HAP-1 (cell line): ENCODE results near the gene HORMAD1.
"Not testable (repeated sequence)": the region's sequence is repeated elsewhere in the genome, so short reads cannot be mapped to it uniquely, and the experiment has no call there.

Source experiments
- DNase-seq, 2 experiments: peaks; one replicate each; pipeline ENCODE4 v3.0.0-alpha.2; 2016 to 2020; ENCODE audit warnings: low spot score in 2 of 2
- H3K27me3 ChIP-seq: fragments of 250-450 bp; sonication (Bioruptor Pico); 2 replicates; pipeline ENCODE4 v1.5.1; 2020; ENCODE audit warnings: low read depth, mild to moderate bottlenecking, moderate library complexity
- H3K36me3 ChIP-seq: fragments of 250-450 bp; sonication (Bioruptor Pico); replicated peaks from 2 replicates; pipeline ENCODE4 v1.5.1; 2020; ENCODE audit warnings: mild to moderate bottlenecking
- H3K4me1 ChIP-seq: fragments of 250-450 bp; sonication (Bioruptor Pico); 2 replicates; pipeline ENCODE4 v1.5.1; 2020; ENCODE audit warnings: mild to moderate bottlenecking
- H3K4me3 ChIP-seq: fragments of 250-450 bp; sonication (Bioruptor Pico); 2 replicates; pipeline ENCODE4 v1.5.1; 2020; ENCODE audit warnings: mild to moderate bottlenecking, moderate library complexity
- H3K9me3 ChIP-seq: fragments of 250-450 bp; sonication (Bioruptor Pico); 2 replicates; pipeline ENCODE4 v1.5.1; 2020; ENCODE audit warnings: mild to moderate bottlenecking, moderate library complexity
- in situ Hi-C: fragments of 300-500 bp; cut with MboI; formaldehyde crosslinking; loops from 3 replicates; pipeline ENCODE4 v1.14.3; 2020; ENCODE audit warnings: low sequenced_read_pairs, inconsistent platforms, mixed read lengths

Gene HORMAD1

DNA sequence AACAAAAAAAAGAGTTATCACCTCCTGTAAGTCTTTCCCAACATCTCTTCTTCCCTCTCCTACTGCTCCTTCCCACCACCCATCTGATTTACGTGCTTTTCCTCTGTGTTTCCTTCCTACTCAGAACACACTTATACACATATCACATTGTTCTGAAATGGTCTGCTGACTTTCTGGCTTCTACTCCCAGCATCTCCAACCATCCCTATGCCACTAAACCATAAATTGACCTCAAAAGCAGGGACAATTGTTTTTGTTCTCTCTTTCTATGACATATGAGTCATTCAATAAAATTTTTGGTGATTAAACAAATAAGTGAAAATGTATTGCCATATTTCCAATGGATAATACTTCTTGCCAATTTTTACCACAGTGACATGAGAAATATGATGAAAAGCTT, 31.9 kb downstream of the HORMAD1 start:
- no peak overlapping the region for H3K4me3 ChIP-seq
- H3K36me3 ChIP-seq = peaks cover 21% of the 10 kb centered on the region
- DNase-seq = no peak
- no peaks in the 10 kb centered on the region for H3K4me1 ChIP-seq
- H3K27me3 ChIP-seq = no peaks in the 10 kb centered on the region
- no peaks in the 10 kb centered on the region for H3K9me3 ChIP-seq
- in situ Hi-C loops = no loop called here

DNA sequence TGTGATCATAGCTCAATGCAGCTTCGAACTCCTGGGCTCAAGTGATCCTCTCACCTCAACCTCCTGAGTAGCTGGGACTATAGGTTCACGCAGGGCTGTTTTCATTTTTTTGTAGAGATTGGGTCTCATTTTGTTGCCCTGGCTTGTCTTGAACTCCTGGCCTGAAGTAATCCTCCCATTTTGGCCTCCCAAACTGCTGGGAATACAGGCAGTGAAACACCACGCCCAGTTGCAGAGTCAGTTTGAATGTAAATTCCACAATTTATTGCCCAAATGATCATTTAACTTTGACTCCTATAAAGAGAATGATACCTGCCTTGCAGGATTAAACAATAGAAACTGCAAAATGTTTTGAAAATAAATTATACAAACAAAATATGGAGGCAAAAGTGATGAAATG, 34.4 kb downstream of the HORMAD1 start:
- no peak overlapping the region for H3K4me3 ChIP-seq
- H3K27me3 ChIP-seq = no peaks in the 10 kb centered on the region
- H3K4me1 ChIP-seq = no peaks in the 10 kb centered on the region
- no peaks in the 10 kb centered on the region for H3K9me3 ChIP-seq
- H3K36me3 ChIP-seq = peaks cover 15% of the 10 kb centered on the region
- in situ Hi-C loops = no loop called here
- DNase-seq = no peak

- no peaks in the 10 kb centered on the region for H3K27me3 ChIP-seq
- no peaks in the 10 kb centered on the region for H3K9me3 ChIP-seq
- in situ Hi-C loops = no loop called here
- no peak overlapping the region for H3K4me3 ChIP-seq
- DNase-seq = no peak
- H3K36me3 ChIP-seq = peaks cover 16% of the 10 kb centered on the region
- H3K4me1 ChIP-seq = no peaks in the 10 kb centered on the region
Observed at GRCh38 chr1:150683914-150684313, 36.8 kb downstream of the HORMAD1 start.

DNA sequence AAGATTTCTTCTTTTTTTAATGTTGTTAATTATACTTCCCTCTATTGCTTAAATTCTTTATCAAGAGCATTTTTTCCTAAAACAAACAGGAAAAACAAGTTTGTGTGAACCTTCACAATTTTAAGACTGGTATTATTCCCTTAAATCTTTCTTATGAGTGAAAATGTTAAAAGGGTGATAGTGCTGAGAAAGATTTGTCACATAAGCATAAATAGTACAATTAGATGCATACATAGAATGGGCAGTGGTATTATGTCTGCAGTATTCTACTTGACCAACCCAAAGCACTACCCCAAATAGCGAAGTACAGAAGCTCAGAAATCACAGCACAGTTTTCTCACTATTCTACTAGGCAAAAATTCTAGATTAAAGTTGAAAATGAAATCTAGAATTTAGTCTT, 41.7 kb downstream of the HORMAD1 start:
- no peak for DNase-seq
- H3K9me3 ChIP-seq = no peaks in the 10 kb centered on the region
- H3K36me3 ChIP-seq = peaks cover 5% of the 10 kb centered on the region; the same call in 1 of the 2 replicates
- H3K4me3 ChIP-seq = no peak overlapping the region
- H3K27me3 ChIP-seq = no peaks in the 10 kb centered on the region
- in situ Hi-C loops = no loop called here
- no peaks in the 10 kb centered on the region for H3K4me1 ChIP-seq

- Histone ChIP-seq H3K27me3 (no peaks in the 10 kb centered on the region), H3K36me3 (no peaks in the 10 kb centered on the region), H3K4me1 (no peaks in the 10 kb centered on the region), H3K4me3 (no peak overlapping the region), H3K9me3 (no peaks in the 10 kb centered on the region)
- no peak for DNase-seq
- in situ Hi-C loops = no loop called here
Observed at GRCh38 chr1:150674881-150675280, 45.8 kb downstream of the HORMAD1 start.

- no peaks in the 10 kb centered on the region for H3K27me3 ChIP-seq
- no peak for DNase-seq
- H3K4me3 ChIP-seq = no peak overlapping the region
- H3K4me1 ChIP-seq = no peaks in the 10 kb centered on the region
- in situ Hi-C loops = no loop called here
- no peaks in the 10 kb centered on the region for H3K9me3 ChIP-seq
- peaks cover 18% of the 10 kb centered on the region for H3K36me3 ChIP-seq
Observed at GRCh38 chr1:150663321-150663720, 57.4 kb downstream of the HORMAD1 start.

DNA sequence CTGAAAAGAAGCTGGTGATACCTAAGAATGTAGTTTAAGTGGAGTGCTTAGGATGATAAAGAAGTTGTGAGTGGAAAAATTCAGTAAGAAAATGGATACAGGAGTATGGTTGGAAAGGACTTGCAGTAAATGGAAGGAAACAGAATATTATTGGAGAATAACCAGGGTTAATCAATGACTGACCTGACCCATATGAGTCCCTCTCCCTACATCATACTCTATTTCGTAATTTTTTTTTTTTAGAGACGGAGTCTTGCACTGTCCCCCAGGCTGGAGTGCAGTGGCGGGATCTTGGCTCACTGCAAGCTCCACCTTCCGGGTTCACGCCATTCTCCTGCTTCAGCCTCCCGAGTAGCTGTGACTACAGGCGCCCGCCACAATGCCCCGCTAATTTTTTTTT, 57.9 kb downstream of the HORMAD1 start:
- DNase-seq = no peak
- H3K4me1 ChIP-seq = no peaks in the 10 kb centered on the region
- no peak overlapping the region for H3K4me3 ChIP-seq
- peaks cover 21% of the 10 kb centered on the region for H3K36me3 ChIP-seq
- no peaks in the 10 kb centered on the region for H3K9me3 ChIP-seq
- in situ Hi-C loops = no loop called here
- H3K27me3 ChIP-seq = no peaks in the 10 kb centered on the region

- in situ Hi-C loops = no loop called here
- Histone ChIP-seq H3K4me1 (no peaks in the 10 kb centered on the region), H3K9me3 (no peaks in the 10 kb centered on the region)
Observed at GRCh38 chr1:150661156-150661555, 59.5 kb downstream of the HORMAD1 start.

DNA sequence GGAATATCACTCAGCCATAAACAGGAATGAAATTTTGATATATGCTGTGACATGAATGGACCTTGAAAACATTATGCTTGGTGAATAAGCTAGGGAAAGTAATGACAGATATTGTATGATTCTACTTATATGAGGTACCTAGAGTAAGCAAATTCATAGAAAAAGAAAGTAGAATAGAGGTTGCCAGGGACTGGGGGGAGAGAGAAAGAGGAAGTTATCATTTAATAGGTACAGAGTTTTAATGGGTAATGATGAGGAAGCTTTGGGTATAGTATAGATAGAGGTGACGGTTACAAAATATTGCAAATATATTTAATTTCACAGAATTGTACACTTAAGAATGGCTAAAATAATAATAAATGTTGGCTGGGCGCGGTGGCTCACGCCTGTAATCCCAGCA, 60.1 kb downstream of the HORMAD1 start:
- Histone ChIP-seq H3K36me3 (peaks cover 21% of the 10 kb centered on the region), H3K27me3 (no peaks in the 10 kb centered on the region), H3K4me3 (no peak overlapping the region), H3K9me3 (no peaks in the 10 kb centered on the region), H3K4me1 (no peaks in the 10 kb centered on the region)
- in situ Hi-C loops = no loop called here
- DNase-seq = no peak

More at GRCh38 chr1:150661156-150661555, 59.5 kb downstream of the HORMAD1 start:
- Histone ChIP-seq H3K36me3 (peaks cover 21% of the 10 kb centered on the region), H3K27me3 (no peaks in the 10 kb centered on the region), H3K4me3 (no peak overlapping the region)
- no peak for DNase-seq

GRCh38 chr1:150657064-150657463, 63.6 kb downstream of the HORMAD1 start:
- H3K4me1 ChIP-seq, H3K4me3 ChIP-seq, DNase-seq, in situ Hi-C loops, H3K9me3 ChIP-seq, H3K27me3 ChIP-seq: not testable (repeated sequence)
- peaks cover 21% of the 10 kb centered on the region for H3K36me3 ChIP-seq

- DNase-seq, H3K9me3 ChIP-seq, H3K27me3 ChIP-seq, in situ Hi-C loops, H3K36me3 ChIP-seq, H3K4me1 ChIP-seq, H3K4me3 ChIP-seq: not testable (repeated sequence)
Observed at GRCh38 chr1:150654635-150655034, 66.1 kb downstream of the HORMAD1 start.

DNA sequence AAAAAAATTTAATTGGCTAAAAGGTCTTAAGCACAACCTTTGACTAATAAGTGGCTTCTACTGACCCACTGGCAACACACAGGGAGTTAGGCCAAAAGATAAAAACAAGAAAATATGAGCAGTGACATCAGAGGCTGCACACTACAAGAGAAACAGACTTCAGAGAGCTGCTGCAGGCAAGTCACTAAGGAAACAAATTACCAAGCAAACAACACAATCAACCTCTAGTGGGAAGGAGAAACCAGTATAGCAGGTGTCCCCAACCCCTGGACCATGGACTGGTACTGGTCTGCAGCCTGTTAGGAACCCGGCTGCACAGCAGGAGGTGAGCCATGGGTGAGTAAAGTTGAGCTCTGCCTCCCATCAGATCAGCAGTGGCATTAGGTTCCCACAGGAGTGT, 70.5 kb downstream of the HORMAD1 start:
- no peak for DNase-seq
- no peaks in the 10 kb centered on the region for H3K4me1 ChIP-seq
- in situ Hi-C loops = no loop called here
- no peaks in the 10 kb centered on the region for H3K27me3 ChIP-seq
- H3K4me3 ChIP-seq = no peak overlapping the region
- peaks cover 19% of the 10 kb centered on the region for H3K36me3 ChIP-seq
- no peaks in the 10 kb centered on the region for H3K9me3 ChIP-seq

GRCh38 chr1:150649441-150650075, 71.1 kb downstream of the HORMAD1 start:
- H3K36me3 ChIP-seq = peaks cover 19% of the 10 kb centered on the region
- no peak for DNase-seq
- no peaks in the 10 kb centered on the region for H3K4me1 ChIP-seq
- no peaks in the 10 kb centered on the region for H3K27me3 ChIP-seq
- in situ Hi-C loops = no loop called here
- no peaks in the 10 kb centered on the region for H3K9me3 ChIP-seq
- H3K4me3 ChIP-seq = no peak overlapping the region
